Activated naive CD8-positive, alpha-beta T cell treated with anti-CD3 and anti-CD28 coated beads, Interleukin-2, amount 50 U/mL, for 24 hours (primary cell): Measurements from ENCODE around the gene WFIKKN1.

Experiments used
- ATAC-seq: fragments of 150-1000 bp; cut with Tn5 transposase; one replicate; pipeline ENCODE4 v1.10.0; 2021
- DNase-seq: peaks from one replicate; pipeline ENCODE4 v3.0.0; 2021
- H3K27ac Mint-ChIP-seq: one replicate; pipeline ENCODE4 v1.8.0; 2021; ENCODE audit warnings: mild to moderate bottlenecking, mixed read lengths
- H3K27me3 Mint-ChIP-seq: one replicate; pipeline ENCODE4 v1.8.0; 2021; ENCODE audit warnings: mixed read lengths
- H3K36me3 Mint-ChIP-seq: one replicate; pipeline ENCODE4 v1.8.0; 2021; ENCODE audit warnings: low read depth, mixed read lengths
- H3K4me1 Mint-ChIP-seq: one replicate; pipeline ENCODE4 v1.8.0; 2021; ENCODE audit warnings: mixed read lengths
- H3K4me3 Mint-ChIP-seq: one replicate; pipeline ENCODE4 v1.8.0; 2021; ENCODE audit warnings: mild to moderate bottlenecking, moderate library complexity, mixed read lengths
- H3K9me3 Mint-ChIP-seq: one replicate; pipeline ENCODE4 v1.8.0; 2021; ENCODE audit warnings: mixed read lengths

Gene WFIKKN1

GRCh38 chr16:635573-636205, 4.9 kb downstream of the WFIKKN1 start:
- ATAC-seq (no peak), DNase-seq (no peak)
- no peaks in the 10 kb centered on the region for H3K9me3 Mint-ChIP-seq
- H3K27ac Mint-ChIP-seq, result peak overlapping the region; percentile 31
- H3K36me3 Mint-ChIP-seq, result peaks cover 4% of the 10 kb centered on the region
- H3K4me1 Mint-ChIP-seq, result peaks cover 12% of the 10 kb centered on the region
- H3K4me3 Mint-ChIP-seq, result peak overlapping the region; percentile 87
- peaks cover 3% of the 10 kb centered on the region for H3K27me3 Mint-ChIP-seq

- Mint-ChIP-seq H3K4me1 (peaks cover 12% of the 10 kb centered on the region), H3K36me3 (peaks cover 4% of the 10 kb centered on the region), H3K27me3 (peaks cover 3% of the 10 kb centered on the region), H3K9me3 (no peaks in the 10 kb centered on the region), H3K27ac (peak within 1 kb of the TSS; percentile 98), H3K4me3 (peak within 1 kb of the TSS; percentile 87)
- ATAC-seq (peak; percentile 88), DNase-seq (peak; percentile 92)
Measured at GRCh38 chr16:636206-637080, 5.7 kb downstream of the WFIKKN1 start, which contains the start of gene METTL26. Gene METTL26, minus strand, starts transcription at chr16:636305. Its CDS starts 15 bp downstream, at chr16:636290.

GRCh38 chr16:637081-638018, 6.6 kb downstream of the WFIKKN1 start:
- Mint-ChIP-seq H3K36me3 (peaks cover 4% of the 10 kb centered on the region), H3K9me3 (no peaks in the 10 kb centered on the region), H3K4me1 (peaks cover 9% of the 10 kb centered on the region), H3K27me3 (peaks cover 3% of the 10 kb centered on the region), H3K4me3 (peak overlapping the region; percentile 87), H3K27ac (peak overlapping the region; percentile 98)
- DNase-seq (peak; percentile 89), ATAC-seq (peak; percentile 41)

GRCh38 chr16:638034-638543, 7.3 kb downstream of the WFIKKN1 start:
- H3K36me3 Mint-ChIP-seq, result peaks cover 4% of the 10 kb centered on the region
- no peak for ATAC-seq
- H3K27ac Mint-ChIP-seq, result no peak overlapping the region
- no peak overlapping the region for H3K4me3 Mint-ChIP-seq
- DNase-seq, result no peak
- no peaks in the 10 kb centered on the region for H3K9me3 Mint-ChIP-seq
- peaks cover 13% of the 10 kb centered on the region for H3K4me1 Mint-ChIP-seq
- H3K27me3 Mint-ChIP-seq, result peaks cover 3% of the 10 kb centered on the region

- no peak for DNase-seq
- H3K27ac Mint-ChIP-seq, result no peak overlapping the region
- H3K4me3 Mint-ChIP-seq, result no peak overlapping the region
- H3K36me3 Mint-ChIP-seq, result peaks cover 4% of the 10 kb centered on the region
- no peaks in the 10 kb centered on the region for H3K9me3 Mint-ChIP-seq
- peaks cover 3% of the 10 kb centered on the region for H3K27me3 Mint-ChIP-seq
- no peak for ATAC-seq
- H3K4me1 Mint-ChIP-seq, result peaks cover 16% of the 10 kb centered on the region
Measured at GRCh38 chr16:638836-639235, 8.1 kb downstream of the WFIKKN1 start.

GRCh38 chr16:640614-641013, 9.8 kb downstream of the WFIKKN1 start:
- Mint-ChIP-seq H3K9me3 (no peaks in the 10 kb centered on the region), H3K36me3 (peaks cover 12% of the 10 kb centered on the region), H3K4me1 (peaks cover 22% of the 10 kb centered on the region), H3K27ac (no peak overlapping the region), H3K27me3 (peaks cover 3% of the 10 kb centered on the region), H3K4me3 (no peak overlapping the region)
- no peak for DNase-seq
- no peak for ATAC-seq

- DNase-seq, result peak; percentile 85
- peaks cover 3% of the 10 kb centered on the region for H3K27me3 Mint-ChIP-seq
- H3K27ac Mint-ChIP-seq, result peak within 1 kb of the TSS; percentile 67
- H3K9me3 Mint-ChIP-seq, result no peaks in the 10 kb centered on the region
- peak; percentile 55 for ATAC-seq
- peaks cover 19% of the 10 kb centered on the region for H3K4me1 Mint-ChIP-seq
- peak within 1 kb of the TSS; percentile 80 for H3K4me3 Mint-ChIP-seq
- H3K36me3 Mint-ChIP-seq, result peaks cover 10% of the 10 kb centered on the region
Measured at GRCh38 chr16:641326-642188, 10.8 kb downstream of the WFIKKN1 start, which contains the start of gene MCRIP2. Gene MCRIP2, plus strand, starts transcription at chr16:641828. Its CDS starts 164 bp downstream, at chr16:641992.

- ATAC-seq (peak; percentile 38), DNase-seq (peak; percentile 50)
- H3K27ac Mint-ChIP-seq, result peak overlapping the region; percentile 67
- peak overlapping the region; percentile 80 for H3K4me3 Mint-ChIP-seq
- no peaks in the 10 kb centered on the region for H3K9me3 Mint-ChIP-seq
- H3K27me3 Mint-ChIP-seq, result no peaks in the 10 kb centered on the region
- H3K4me1 Mint-ChIP-seq, result peaks cover 16% of the 10 kb centered on the region
- peaks cover 7% of the 10 kb centered on the region for H3K36me3 Mint-ChIP-seq
Measured at GRCh38 chr16:642189-643049, 11.6 kb downstream of the WFIKKN1 start.

GRCh38 chr16:643050-643368, 12.2 kb downstream of the WFIKKN1 start:
- ATAC-seq (no peak), DNase-seq (no peak)
- Mint-ChIP-seq H3K9me3 (no peaks in the 10 kb centered on the region), H3K27ac (peak overlapping the region; percentile 67), H3K27me3 (no peaks in the 10 kb centered on the region), H3K36me3 (peaks cover 7% of the 10 kb centered on the region), H3K4me3 (peak overlapping the region; percentile 80), H3K4me1 (peaks cover 16% of the 10 kb centered on the region)

GRCh38 chr16:644556-644955, 13.8 kb downstream of the WFIKKN1 start:
- H3K4me3 Mint-ChIP-seq, result peak overlapping the region; percentile 80
- ATAC-seq (no peak), DNase-seq (no peak)
- no peaks in the 10 kb centered on the region for H3K27me3 Mint-ChIP-seq
- H3K9me3 Mint-ChIP-seq, result no peaks in the 10 kb centered on the region
- peaks cover 20% of the 10 kb centered on the region for H3K4me1 Mint-ChIP-seq
- peaks cover 9% of the 10 kb centered on the region for H3K36me3 Mint-ChIP-seq
- no peak overlapping the region for H3K27ac Mint-ChIP-seq

- no peak for DNase-seq
- no peak overlapping the region for H3K4me3 Mint-ChIP-seq
Measured at GRCh38 chr16:645852-646678, 15.3 kb downstream of the WFIKKN1 start.

GRCh38 chr16:646679-647172, 15.9 kb downstream of the WFIKKN1 start:
- Mint-ChIP-seq H3K27me3 (no peaks in the 10 kb centered on the region), H3K27ac (no peak overlapping the region), H3K9me3 (no peaks in the 10 kb centered on the region), H3K4me1 (peaks cover 24% of the 10 kb centered on the region), H3K4me3 (no peak overlapping the region), H3K36me3 (peaks cover 9% of the 10 kb centered on the region)
- no peak for DNase-seq
- no peak for ATAC-seq

More at GRCh38 chr16:645852-646678, 15.3 kb downstream of the WFIKKN1 start:
- H3K36me3 Mint-ChIP-seq, result peaks cover 9% of the 10 kb centered on the region
- no peak for ATAC-seq
- no peaks in the 10 kb centered on the region for H3K9me3 Mint-ChIP-seq
- no peak overlapping the region for H3K27ac Mint-ChIP-seq
- H3K4me1 Mint-ChIP-seq, result peaks cover 24% of the 10 kb centered on the region
- no peaks in the 10 kb centered on the region for H3K27me3 Mint-ChIP-seq
